SHP77 treated with DMSO at 0.1 percent for 48 hours (cell line): Measurements from ENCODE around the gene GRIN2C.
"Not testable (repeated sequence)": the region's sequence is repeated elsewhere in the genome, so short reads cannot be mapped to it uniquely, and the experiment has no call there.

Experiments used
- DNase-seq: peaks from one replicate; lab custom pipeline; 2025; lab: John Stamatoyannopoulos, UW

GRIN2C gene

DNA sequence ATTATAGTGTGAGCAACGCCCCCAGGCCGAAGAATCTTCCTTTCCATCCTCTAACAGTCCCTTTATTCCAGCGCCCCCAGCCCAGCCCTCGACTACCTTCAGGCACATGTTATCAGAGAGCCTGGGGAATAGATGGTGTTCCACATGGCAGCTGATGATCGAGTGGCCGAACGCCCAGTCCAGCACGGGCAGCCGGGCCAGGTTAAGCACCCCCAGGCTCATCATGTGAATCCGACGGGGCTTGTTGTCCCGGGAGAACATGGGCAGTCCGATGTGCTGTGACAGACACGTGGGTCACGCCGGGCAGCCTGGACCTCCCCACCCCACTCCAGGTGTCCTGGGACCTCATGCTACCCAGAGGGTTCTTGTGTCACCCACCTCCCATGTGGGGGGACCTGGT, 19.6 kb upstream of the GRIN2C start:
- no peak for DNase-seq

GRCh38 chr17:74878658-74879057, 19.0 kb upstream of the GRIN2C start:
- DNase-seq, result no peak

DNA sequence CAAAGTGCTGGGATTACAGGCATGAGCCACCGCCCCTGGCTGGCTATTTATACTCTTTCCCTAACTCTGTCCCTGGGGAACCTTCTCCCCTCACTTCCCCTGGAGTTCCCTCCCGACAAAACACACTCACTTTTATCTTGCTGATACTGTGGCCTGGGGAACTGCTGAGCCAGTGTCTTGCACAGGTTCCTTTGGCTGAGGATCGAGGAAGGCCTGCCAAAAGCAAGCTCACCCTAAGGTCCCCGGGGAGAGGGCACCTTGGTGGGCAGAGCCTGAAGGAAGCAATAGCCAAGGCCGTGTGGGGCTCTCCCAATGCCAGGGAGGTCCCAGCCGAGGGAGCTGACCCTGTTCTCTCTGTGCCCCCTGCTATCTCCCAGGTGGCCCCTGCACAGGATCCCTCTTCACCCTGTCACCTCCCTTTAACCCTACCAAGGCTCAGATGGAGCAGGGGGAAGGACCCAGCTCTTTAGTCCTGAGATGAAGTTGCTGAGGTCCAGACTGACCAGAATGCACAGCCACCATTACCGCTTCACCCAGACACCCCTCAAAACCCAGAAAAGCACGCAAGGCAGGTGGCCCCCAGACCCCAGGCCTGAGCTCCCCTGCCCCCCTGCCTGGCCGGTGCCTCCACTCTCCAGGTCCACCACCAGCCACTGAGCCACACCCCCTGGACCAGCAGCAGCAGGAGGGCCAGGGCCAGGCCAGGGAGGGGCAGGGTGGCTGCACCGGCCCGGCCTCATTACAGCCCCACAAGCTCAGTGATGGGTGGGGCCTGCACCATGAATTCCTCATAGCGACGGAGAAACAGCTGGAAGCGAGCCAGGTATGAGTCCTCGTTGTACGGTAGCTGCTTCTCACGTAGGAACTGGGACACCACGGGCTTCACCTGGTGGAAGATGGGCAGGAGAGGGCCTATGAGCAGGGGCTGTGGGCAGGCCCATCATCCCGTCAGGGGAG, 18.2 kb upstream of the GRIN2C start:
- DNase-seq, result no peak

DNA sequence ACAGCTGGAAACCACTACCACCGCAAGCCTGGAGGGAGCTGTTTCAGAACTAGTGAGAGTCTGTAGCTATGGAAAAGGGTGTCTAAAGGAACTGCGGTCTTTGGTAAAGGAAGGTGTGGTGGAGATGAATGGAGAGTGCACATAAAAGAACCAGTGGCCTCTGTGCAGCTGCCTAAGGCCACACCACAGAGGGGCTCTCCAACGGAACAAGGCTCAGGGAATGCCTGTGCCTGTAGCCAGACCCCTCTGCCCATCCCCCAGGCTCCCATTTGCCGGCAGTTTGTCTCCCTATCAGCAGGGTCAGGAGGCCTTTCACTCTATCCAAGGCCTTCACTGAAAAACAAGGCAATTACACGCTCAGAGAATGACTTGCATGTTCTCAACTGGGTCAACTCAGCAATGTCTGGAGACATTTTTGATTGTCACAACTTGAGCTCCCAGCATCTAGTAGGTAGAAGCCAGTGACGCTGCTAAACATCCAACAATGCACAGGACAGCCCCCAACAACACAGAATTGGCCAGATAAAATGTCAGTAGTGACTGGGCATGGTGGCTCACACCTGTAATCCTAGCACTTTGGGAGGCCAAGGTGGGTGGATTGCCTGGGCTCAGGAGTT, 16.4 kb upstream of the GRIN2C start:
- DNase-seq, result no peak

GRCh38 chr17:74875155-74875976, 15.7 kb upstream of the GRIN2C start:
- no peak for DNase-seq

- DNase-seq, result no peak
These were observed 14.9 kb upstream of the GRIN2C start for GRCh38 chr17:74874615-74875037.

DNA sequence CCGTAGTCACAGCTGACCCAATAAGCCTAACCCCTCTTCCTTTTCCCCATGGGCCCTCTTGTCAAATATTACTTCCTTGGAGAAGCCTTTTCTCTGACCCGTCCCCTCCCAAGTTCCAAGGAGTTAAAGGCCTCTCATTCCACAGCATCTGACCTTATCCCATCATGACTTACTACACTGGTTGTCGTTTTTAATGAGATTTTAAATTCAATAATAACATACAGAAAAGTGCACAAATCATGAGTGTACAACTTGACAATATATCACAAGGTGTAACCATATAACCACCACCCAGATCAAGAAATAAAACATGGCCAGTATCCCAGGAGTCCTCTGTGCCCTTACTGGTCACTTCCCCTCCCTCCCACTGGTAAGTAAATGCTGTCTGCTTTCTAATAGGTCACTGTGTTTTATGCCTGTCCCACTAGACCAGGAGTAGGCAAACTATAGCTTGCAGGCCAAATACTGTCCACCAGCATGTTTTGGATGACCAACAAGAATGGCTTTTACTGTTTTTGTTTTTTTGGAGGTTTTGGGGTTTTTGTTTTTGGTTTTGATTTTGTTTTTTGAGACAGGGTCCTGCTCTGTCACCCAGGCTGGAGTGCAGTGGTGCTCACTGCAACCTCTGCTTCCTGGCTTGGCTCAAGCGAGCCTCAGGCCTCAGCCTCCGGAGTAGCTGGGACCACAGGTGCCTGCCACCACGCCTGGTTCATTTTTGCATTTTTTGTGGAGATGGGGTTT, 14.4 kb upstream of the GRIN2C start:
- peak; percentile 48 for DNase-seq

DNA sequence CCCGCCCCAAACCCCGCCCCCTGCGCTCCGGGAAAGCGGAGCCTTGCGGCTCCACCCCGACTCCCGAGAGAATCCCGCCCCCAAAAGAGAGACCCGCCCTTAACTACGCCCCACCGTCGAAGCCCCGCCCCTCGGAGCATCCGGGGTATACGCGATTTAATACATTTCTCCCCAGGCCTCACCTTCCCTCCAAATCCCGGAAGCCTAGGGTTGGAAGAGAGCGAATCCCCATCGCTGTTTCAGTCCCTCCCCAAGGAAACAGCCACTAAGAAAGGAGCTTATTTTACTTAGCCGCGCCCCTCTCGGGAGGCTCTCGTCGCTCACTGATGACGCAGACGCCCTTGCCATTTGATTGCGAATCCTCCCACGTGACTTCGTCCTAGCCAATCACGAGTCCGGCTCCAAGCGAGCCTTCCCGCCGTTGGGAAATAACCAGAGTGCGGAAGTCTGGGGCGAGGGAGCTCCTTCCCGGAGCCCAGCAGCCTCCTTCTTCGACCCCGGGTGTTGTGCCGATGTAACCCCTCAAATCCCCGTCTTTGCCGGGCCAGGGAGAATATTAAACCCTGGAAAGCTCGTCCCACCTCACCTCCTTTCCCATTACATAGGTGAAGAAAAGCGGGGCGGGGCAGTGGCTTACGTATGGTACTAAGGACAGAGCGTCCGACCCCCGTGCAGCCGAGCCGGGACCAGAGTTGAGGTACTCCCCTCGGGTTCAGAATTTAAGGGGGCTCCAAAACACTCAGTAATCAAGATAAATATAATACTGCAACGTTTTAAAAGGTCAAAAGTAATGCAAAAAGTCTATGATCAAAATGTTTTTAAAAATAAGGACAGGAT, 13.6 kb upstream of the GRIN2C start:
- DNase-seq, result peak; percentile 100

- DNase-seq, result no peak
These were observed 12.8 kb upstream of the GRIN2C start, which contains the start of gene FDXR for GRCh38 chr17:74872313-74873036. FDXR (minus strand) TSS chr17:74872994; CDS start chr17:74872944, 50 bp downstream.

- DNase-seq, result no peak
These were observed 11.8 kb upstream of the GRIN2C start for GRCh38 chr17:74871356-74872076.

GRCh38 chr17:74870512-74870911, 10.8 kb upstream of the GRIN2C start:
- DNase-seq, result no peak

- not testable (repeated sequence) for DNase-seq
These were observed 10.3 kb upstream of the GRIN2C start for GRCh38 chr17:74870028-74870427.

DNA sequence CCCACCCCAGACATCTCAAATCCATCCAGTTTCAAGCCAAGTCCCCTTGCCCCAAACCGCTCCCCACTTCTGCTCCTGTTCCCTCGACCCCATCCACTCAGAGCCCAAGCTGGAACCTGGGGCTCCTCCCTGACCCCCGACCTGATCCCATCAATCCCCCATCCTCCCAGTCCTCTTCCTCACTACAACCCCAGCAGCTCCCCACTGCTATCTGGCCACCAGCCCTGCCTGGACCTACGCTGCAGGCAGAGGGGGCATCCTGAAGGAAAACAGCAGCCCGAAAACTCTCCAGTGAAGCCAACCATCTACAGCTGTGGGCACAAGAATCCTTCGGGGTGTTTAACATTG, 9.2 kb upstream of the GRIN2C start:
- no peak for DNase-seq

- DNase-seq, result no peak
These were observed 8.7 kb upstream of the GRIN2C start for GRCh38 chr17:74868251-74868907.

DNA sequence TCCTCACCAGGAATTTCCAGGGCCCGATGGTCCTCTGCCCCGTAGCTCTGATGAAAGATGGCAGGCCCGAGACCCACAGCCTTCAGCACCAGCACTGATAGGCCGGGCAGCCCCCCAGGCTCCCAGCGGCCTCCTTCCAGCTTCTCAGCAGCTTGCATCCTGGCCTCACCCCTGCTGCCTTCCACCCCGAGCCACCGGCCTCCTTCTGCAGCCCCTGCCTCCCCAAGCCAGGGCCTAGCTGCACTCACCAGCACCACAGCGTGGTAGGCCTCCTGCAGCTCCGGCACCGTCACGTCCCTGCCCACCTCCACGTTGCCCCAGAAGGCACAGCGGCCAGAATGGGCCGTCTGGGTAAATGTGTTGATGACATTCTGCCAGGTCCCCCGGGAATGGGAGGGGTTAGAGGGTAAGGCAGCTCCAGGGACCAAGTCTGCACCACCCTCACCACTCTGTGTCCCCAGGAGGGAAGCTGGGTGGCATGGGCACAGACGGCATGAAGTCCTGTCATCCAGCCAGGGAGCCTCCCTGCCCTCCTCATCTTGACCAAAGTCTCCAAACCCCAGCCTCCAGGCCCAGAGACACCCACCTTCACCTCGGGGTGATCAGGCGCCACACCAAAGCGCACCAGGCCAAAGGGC, 6.6 kb upstream of the GRIN2C start:
- no peak for DNase-seq

DNA sequence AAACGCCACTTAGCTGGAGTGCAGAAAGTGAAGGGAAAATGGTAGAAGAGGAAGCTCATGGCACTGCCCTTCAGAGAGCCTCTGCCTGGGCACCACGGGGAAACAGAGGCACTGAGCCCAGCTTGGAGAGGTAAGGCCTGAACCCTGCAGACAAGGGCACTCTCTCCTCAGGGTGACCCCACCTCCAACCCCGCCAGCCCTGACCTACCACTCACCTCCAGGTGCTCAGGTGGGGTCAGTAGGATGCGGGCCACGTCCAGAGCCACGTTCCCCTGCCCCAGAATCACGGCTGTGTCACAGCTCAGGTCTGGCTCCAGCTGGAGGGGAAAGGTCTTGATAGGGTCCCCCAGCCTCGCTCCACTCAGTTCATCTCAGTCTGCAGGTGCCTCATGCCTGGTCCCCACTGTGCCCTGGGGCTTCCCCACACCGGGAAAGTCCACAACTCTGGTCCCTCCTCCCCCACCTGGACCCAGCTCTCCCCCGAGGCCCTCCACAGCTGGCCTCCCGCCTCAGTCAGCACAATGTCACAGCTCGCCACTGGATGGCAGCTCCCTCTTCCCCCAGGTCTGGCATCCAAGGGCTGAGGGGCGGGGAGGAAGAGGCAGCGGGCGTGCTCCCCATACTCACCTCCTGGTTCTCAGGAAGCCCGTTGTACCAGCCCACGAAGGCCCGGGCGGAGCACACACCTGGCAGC, 6.0 kb upstream of the GRIN2C start:
- no peak for DNase-seq

- DNase-seq, result peak; percentile 50
These were observed 5.2 kb upstream of the GRIN2C start for GRCh38 chr17:74864866-74865395.
